ENCODE measurements around the gene SALL1. TPM values are rescaled to one million over a fixed set of nuclear protein-coding genes. Genes with fewer than 3 reads are reported as not detected.
A peak's percentile ranks its signal among the peaks of the same experiment; 100 is the strongest.

Gene SALL1
- total RNA-seq, 2 donors from 2014 or later = not detected

GRCh38 chr16:51150165-51150887 lies 744 bp downstream of the SALL1 start:
- DNase-seq (ENCODE audit: low spot score) = no peak
- H3K9me3 ChIP-seq = no peaks in the 10 kb centered on the region
- H3K27ac ChIP-seq = no peak overlapping the region
- TF ChIP-seq CTCF (IDR thresholded peaks at IDR 0.05) = no peak
- peaks cover 14% of the 10 kb centered on the region for H3K27me3 ChIP-seq (replicated peaks; ENCODE audit: insufficient read depth)
- peak overlapping the region; percentile 68 for H3K4me3 ChIP-seq
- ATAC-seq (ENCODE audit: insufficient number of reproducible peaks, low FRiP score, low read depth) = no peak
- H3K4me1 ChIP-seq (ENCODE audit: control insufficient read depth in 1 of 2, low read depth in 2 of 2) = peaks cover 15 to 30% of the 10 kb centered on the region in 2 donors
- no peaks in the 10 kb centered on the region for H3K36me3 ChIP-seq

GRCh38 chr16:51149721-51150164 lies 1.3 kb downstream of the SALL1 start:
- H3K27me3 ChIP-seq (replicated peaks; ENCODE audit: insufficient read depth) = peaks cover 14% of the 10 kb centered on the region
- no peaks in the 10 kb centered on the region for H3K36me3 ChIP-seq
- TF ChIP-seq CTCF (IDR thresholded peaks at IDR 0.05) = no peak
- DNase-seq (ENCODE audit: low spot score) = no peak
- no peaks in the 10 kb centered on the region for H3K9me3 ChIP-seq
- H3K4me1 ChIP-seq (ENCODE audit: control insufficient read depth in 1 of 2, low read depth in 2 of 2) = peaks cover 15 to 30% of the 10 kb centered on the region in 2 donors
- ATAC-seq (ENCODE audit: insufficient number of reproducible peaks, low FRiP score, low read depth) = no peak
- H3K4me3 ChIP-seq = no peak overlapping the region
- no peak overlapping the region for H3K27ac ChIP-seq

- Histone ChIP-seq H3K9me3 (no peaks in the 10 kb centered on the region), H3K4me3 (no peak overlapping the region), H3K4me1 (ENCODE audit: control insufficient read depth in 1 of 2, low read depth in 2 of 2) (peaks cover 15 to 30% of the 10 kb centered on the region in 2 donors), H3K27ac (no peak overlapping the region), H3K27me3 (replicated peaks; ENCODE audit: insufficient read depth) (peaks cover 14% of the 10 kb centered on the region), H3K36me3 (no peaks in the 10 kb centered on the region)
- DNase-seq (ENCODE audit: low spot score) (no peak), ATAC-seq (ENCODE audit: insufficient number of reproducible peaks, low FRiP score, low read depth) (no peak)
- no peak for TF ChIP-seq CTCF (IDR thresholded peaks at IDR 0.05)
These were observed 1.8 kb downstream of the SALL1 start for GRCh38 chr16:51149251-51149661.

- H3K9me3 ChIP-seq = no peaks in the 10 kb centered on the region
- H3K4me3 ChIP-seq = no peak overlapping the region
- H3K27me3 ChIP-seq (replicated peaks; ENCODE audit: insufficient read depth) = peaks cover 10% of the 10 kb centered on the region
- peaks cover 15 to 30% of the 10 kb centered on the region in 2 donors for H3K4me1 ChIP-seq (ENCODE audit: control insufficient read depth in 1 of 2, low read depth in 2 of 2)
- no peak for ATAC-seq (ENCODE audit: insufficient number of reproducible peaks, low FRiP score, low read depth)
- no peak for TF ChIP-seq CTCF (IDR thresholded peaks at IDR 0.05)
- no peaks in the 10 kb centered on the region for H3K36me3 ChIP-seq
- DNase-seq (ENCODE audit: low spot score) = no peak
- no peak overlapping the region for H3K27ac ChIP-seq
These were observed 2.3 kb downstream of the SALL1 start for GRCh38 chr16:51148678-51149228.

GRCh38 chr16:51147776-51148677 lies 3.0 kb downstream of the SALL1 start:
- Histone ChIP-seq H3K27ac (no peak overlapping the region), H3K36me3 (no peaks in the 10 kb centered on the region), H3K4me3 (no peak overlapping the region), H3K9me3 (no peaks in the 10 kb centered on the region), H3K27me3 (replicated peaks; ENCODE audit: insufficient read depth) (peaks cover 7% of the 10 kb centered on the region), H3K4me1 (ENCODE audit: control insufficient read depth in 1 of 2, low read depth in 2 of 2) (peaks cover 15 to 27% of the 10 kb centered on the region in 2 donors)
- DNase-seq (ENCODE audit: low spot score) (no peak), ATAC-seq (ENCODE audit: insufficient number of reproducible peaks, low FRiP score, low read depth) (no peak)
- TF ChIP-seq CTCF (IDR thresholded peaks at IDR 0.05) = no peak
